Calu3 (cell line): Measurements from ENCODE around the gene C1orf21. TPM values are rescaled to one million over a fixed set of nuclear protein-coding genes. Genes with fewer than 3 reads are reported as not detected.

Experiments
- BruUV-seq: library from RNA; stranded (reverse); fragments of 400-500 nt; replicated peaks from 2 replicates; lab custom pipeline; 2021; lab: Mats Ljungman, UMichigan
- CTCF ChIA-PET: fragments of 300-600 bp; sonication (Branson Sonifier 250); formaldehyde crosslinking; loops from one replicate; lab custom pipeline; 2022; ENCODE audit warnings: antibody characterized with exemption; lab: Charles Lee
- DNase-seq: peaks from one replicate; pipeline ENCODE4 v3.0.0; 2022
- H3K27ac Mint-ChIP-seq: one replicate; pipeline ENCODE4 v1.8.0; 2022; ENCODE audit warnings: mixed read lengths; ENCODE audit not compliant: unreplicated experiment
- H3K27me3 Mint-ChIP-seq: one replicate; pipeline ENCODE4 v1.8.0; 2022; ENCODE audit warnings: mixed read lengths; ENCODE audit not compliant: unreplicated experiment
- H3K36me3 Mint-ChIP-seq: one replicate; pipeline ENCODE4 v1.8.0; 2022; ENCODE audit warnings: mild to moderate bottlenecking, moderate library complexity, mixed read lengths; ENCODE audit not compliant: insufficient read depth, unreplicated experiment
- H3K4me1 Mint-ChIP-seq: one replicate; pipeline ENCODE4 v1.8.0; 2022; ENCODE audit warnings: mild to moderate bottlenecking, low read depth, mixed read lengths; ENCODE audit not compliant: unreplicated experiment
- H3K4me3 Mint-ChIP-seq: one replicate; pipeline ENCODE4 v1.8.0; 2022; ENCODE audit warnings: mild to moderate bottlenecking, low read depth, moderate library complexity, mixed read lengths; ENCODE audit not compliant: unreplicated experiment
- H3K9me3 Mint-ChIP-seq: one replicate; pipeline ENCODE4 v1.8.0; 2022; ENCODE audit warnings: low read depth, mixed read lengths; ENCODE audit not compliant: unreplicated experiment
- CTCF ChIP-seq: fragments of 200-600 bp; IDR thresholded peaks from one replicate; pipeline ENCODE4 v1.8.0; 2022; ENCODE audit warnings: antibody characterized with exemption; ENCODE audit not compliant: unreplicated experiment
- intact Hi-C: fragments of 100-400 bp; cut with micrococcal nuclease; formaldehyde crosslinking; loops from one replicate; pipeline ENCODE4 v1.10.0; 2022; ENCODE audit not compliant: unreplicated experiment
- total RNA-seq: library from RNA; stranded (reverse); gene quantifications from 2 replicates; pipeline ENCODE4 v1.2.3, GENCODE V29; 2022

The C1orf21 gene
- total RNA-seq, 1 experiment from 2014 or later = 20.6 TPM

- Mint-ChIP-seq H3K9me3 (no peaks in the 10 kb centered on the region), H3K27ac (no peak overlapping the region), H3K4me1 (no peaks in the 10 kb centered on the region), H3K36me3 (no peaks in the 10 kb centered on the region), H3K4me3 (no peak overlapping the region), H3K27me3 (no peaks in the 10 kb centered on the region)
- DNase-seq = no peak
- CTCF ChIA-PET = interaction anchor here (1.0 kb wide), 1 partner anchor 118 kb away, joined by 3 read pairs; no protein-coding TSS in a partner anchor
- no peak for TF ChIP-seq CTCF
- intact Hi-C loops = no loop called here
- no TSS peak for BruUV-seq
Measured at GRCh38 chr1:184545601-184546000, 158.8 kb downstream of the C1orf21 start.

GRCh38 chr1:184552446-184552845, 165.6 kb downstream of the C1orf21 start:
- Mint-ChIP-seq H3K4me3 (no peak overlapping the region), H3K9me3 (no peaks in the 10 kb centered on the region), H3K36me3 (no peaks in the 10 kb centered on the region), H3K4me1 (no peaks in the 10 kb centered on the region), H3K27me3 (no peaks in the 10 kb centered on the region), H3K27ac (no peak overlapping the region)
- intact Hi-C loops = no loop called here
- no TSS peak for BruUV-seq
- no peak for DNase-seq
- CTCF ChIA-PET = no interaction called here
- TF ChIP-seq CTCF = no peak

GRCh38 chr1:184553845-184554244, 167.0 kb downstream of the C1orf21 start:
- CTCF ChIA-PET = no interaction called here
- no peaks in the 10 kb centered on the region for H3K4me1 Mint-ChIP-seq
- DNase-seq = no peak
- no peak overlapping the region for H3K27ac Mint-ChIP-seq
- no peak overlapping the region for H3K4me3 Mint-ChIP-seq
- H3K9me3 Mint-ChIP-seq = no peaks in the 10 kb centered on the region
- TF ChIP-seq CTCF = no peak
- H3K27me3 Mint-ChIP-seq = no peaks in the 10 kb centered on the region
- no peaks in the 10 kb centered on the region for H3K36me3 Mint-ChIP-seq
- no TSS peak for BruUV-seq
- intact Hi-C loops = no loop called here

GRCh38 chr1:184555665-184556641, 169.1 kb downstream of the C1orf21 start:
- DNase-seq = no peak
- H3K27ac Mint-ChIP-seq = no peak overlapping the region
- CTCF ChIA-PET = no interaction called here
- no TSS peak for BruUV-seq
- no peak for TF ChIP-seq CTCF
- no peaks in the 10 kb centered on the region for H3K4me1 Mint-ChIP-seq
- H3K4me3 Mint-ChIP-seq = no peak overlapping the region
- no peaks in the 10 kb centered on the region for H3K36me3 Mint-ChIP-seq
- intact Hi-C loops = no loop called here
- H3K27me3 Mint-ChIP-seq = no peaks in the 10 kb centered on the region
- H3K9me3 Mint-ChIP-seq = no peaks in the 10 kb centered on the region
